Fibroblast of lung (primary cell): ENCODE results near the gene HIPK2. TPM values are rescaled to one million over a fixed set of nuclear protein-coding genes. Genes with fewer than 3 reads are reported as not detected.

Experiments
- DNase-seq, 2 donors: peaks; one replicate each; pipeline versions ENCODE4 v3.0.0 to v3.0.0-alpha.2; 2010; ENCODE audit warnings: low read depth in 2 of 2
- H2AFZ ChIP-seq: 2 replicates; pipeline ENCODE4 v1.5.1; 2012; ENCODE audit warnings: low read length, control low read depth, inconsistent platforms
- H3K27ac ChIP-seq: 2 replicates; pipeline ENCODE4 v1.5.1; 2011; ENCODE audit warnings: low read length, control low read depth; ENCODE audit not compliant: insufficient read depth
- H3K27me3 ChIP-seq: 2 replicates; pipeline ENCODE4 v1.5.1; 2011; ENCODE audit warnings: mild to moderate bottlenecking, low read length; ENCODE audit not compliant: control insufficient read depth, insufficient read depth
- H3K36me3 ChIP-seq: 2 replicates; pipeline ENCODE4 v1.5.1; 2011; ENCODE audit warnings: low read length; ENCODE audit not compliant: control insufficient read depth, insufficient read depth
- H3K4me1 ChIP-seq: 2 replicates; pipeline ENCODE4 v1.5.1; 2011; ENCODE audit warnings: low read length; ENCODE audit not compliant: control insufficient read depth, insufficient read depth; ENCODE audit errors: extremely low read depth
- H3K4me2 ChIP-seq: 2 replicates; pipeline ENCODE4 v1.5.1; 2011; ENCODE audit warnings: low read length, control low read depth; ENCODE audit not compliant: insufficient read depth; ENCODE audit errors: extremely low read depth
- H3K4me3 ChIP-seq, 4 experiments: fragments of 200-600 bp in 1 of 4; sonication (generic) in 1 of 4; replicated peaks in 1 of 4; 2 replicates each; pipeline ENCODE4 v1.5.1; 2011 to 2016; ENCODE audit warnings: low read length in 4 of 4, low read depth in 3 of 4, mild to moderate bottlenecking in 3 of 4, control low read depth in 2 of 4, inconsistent platforms in 1 of 4, mixed read lengths in 1 of 4; ENCODE audit not compliant: insufficient read depth in 1 of 4; ENCODE audit errors: control extremely low read depth in 1 of 4
- H3K79me2 ChIP-seq: 2 replicates; pipeline ENCODE4 v1.5.1; 2012; ENCODE audit warnings: mild to moderate bottlenecking, low read length, inconsistent platforms; ENCODE audit not compliant: control insufficient read depth, insufficient read depth
- H3K9ac ChIP-seq: 2 replicates; pipeline ENCODE4 v1.5.1; 2011; ENCODE audit warnings: mild to moderate bottlenecking, low read length, control low read depth; ENCODE audit not compliant: insufficient read depth
- H3K9me3 ChIP-seq: 2 replicates; pipeline ENCODE4 v1.5.1; 2012; ENCODE audit warnings: low read depth, low read length; ENCODE audit not compliant: control insufficient read depth, insufficient read depth
- H4K20me1 ChIP-seq: 2 replicates; pipeline ENCODE4 v1.5.1; 2011; ENCODE audit warnings: low read length; ENCODE audit not compliant: control insufficient read depth, insufficient read depth; ENCODE audit errors: extremely low read depth
- EZH2 ChIP-seq: IDR thresholded peaks from 2 replicates; pipeline ENCODE4 v1.5.1; 2012; ENCODE audit warnings: low read length, control low read depth, mild to moderate bottlenecking; ENCODE audit errors: missing control alignments
- polyA plus RNA-seq, 2 donors: library from polyadenylated mRNA; depleted of rRNA in 1 of 2; stranded (reverse) in 1 of 2; unstranded in 1 of 2; fragments of >200 nt; gene quantifications; 2 replicates each; pipeline ENCODE4 v1.2.1, GENCODE V29; 2011 to 2012; ENCODE audit warnings: missing spikeins in 1 of 2
- total RNA-seq: library from RNA; depleted of rRNA; stranded (reverse); fragments of >200 nt; gene quantifications from 2 replicates; pipeline ENCODE4 v1.2.1, GENCODE V29; 2014
- TF ChIP-seq, protein P1 (sequence below), 2 donors: IDR thresholded peaks in 1 of 2; conservative IDR thresholded peaks in 1 of 2; 1 replicate in 1 of 2; 2 replicates in 1 of 2; pipeline ENCODE4 v1.5.1; 2011 to 2012; ENCODE audit warnings: low read length in 2 of 2, control low read depth in 1 of 2, inconsistent platforms in 1 of 2, low read depth in 1 of 2, mild to moderate bottlenecking in 1 of 2

Gene HIPK2
- total and polyA plus RNA-seq, 2 donors (not counting 1 experiment from before 2014, with no cell fraction given): 10.1 to 11.1 TPM

DNA sequence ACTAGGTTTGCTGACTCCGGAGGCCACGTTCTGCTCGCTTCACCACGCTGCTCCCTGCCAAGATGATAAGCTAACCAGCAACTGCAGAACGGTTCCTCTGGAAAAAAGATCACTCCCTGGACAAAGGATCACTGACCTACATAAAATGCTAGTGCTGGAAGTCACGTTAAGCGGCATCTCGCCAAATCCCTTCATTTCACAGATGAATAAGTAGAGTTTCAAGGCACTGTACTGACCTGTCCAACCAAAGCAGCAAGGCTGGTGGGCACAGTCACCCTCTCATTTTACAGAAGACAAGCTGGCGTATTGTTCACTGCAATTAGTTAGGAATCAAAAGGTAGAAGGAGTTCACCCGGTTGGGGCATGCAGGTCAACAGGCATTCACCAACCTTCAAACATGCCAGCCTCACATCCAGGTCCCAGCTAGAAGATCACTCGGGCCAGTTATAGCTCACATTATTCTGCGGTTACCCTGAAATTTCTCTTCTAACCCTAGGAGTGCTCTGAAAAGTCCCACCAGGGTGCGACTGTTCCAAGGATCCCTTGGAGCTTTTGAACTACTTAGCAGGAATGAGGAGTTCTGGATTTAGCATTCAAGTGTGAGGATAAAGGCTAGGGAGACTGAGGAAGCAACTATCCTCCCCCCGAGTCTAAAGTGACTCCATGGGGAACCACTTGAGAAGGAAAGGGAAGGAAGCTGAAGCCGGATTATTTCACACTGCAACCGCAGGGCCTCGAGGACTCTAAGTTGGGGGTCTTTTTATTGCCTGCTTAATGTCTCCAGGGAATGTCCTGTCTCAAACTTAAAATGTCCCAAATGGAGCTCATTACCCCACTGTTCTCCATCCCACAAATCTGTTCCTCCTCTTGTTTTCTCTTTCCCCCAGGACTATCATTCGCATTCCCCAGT lies 32.8 kb downstream of the HIPK2 start:
- Histone ChIP-seq H3K4me1 (peaks cover 6% of the 10 kb centered on the region), H4K20me1 (peaks cover 1% of the 10 kb centered on the region)

DNA sequence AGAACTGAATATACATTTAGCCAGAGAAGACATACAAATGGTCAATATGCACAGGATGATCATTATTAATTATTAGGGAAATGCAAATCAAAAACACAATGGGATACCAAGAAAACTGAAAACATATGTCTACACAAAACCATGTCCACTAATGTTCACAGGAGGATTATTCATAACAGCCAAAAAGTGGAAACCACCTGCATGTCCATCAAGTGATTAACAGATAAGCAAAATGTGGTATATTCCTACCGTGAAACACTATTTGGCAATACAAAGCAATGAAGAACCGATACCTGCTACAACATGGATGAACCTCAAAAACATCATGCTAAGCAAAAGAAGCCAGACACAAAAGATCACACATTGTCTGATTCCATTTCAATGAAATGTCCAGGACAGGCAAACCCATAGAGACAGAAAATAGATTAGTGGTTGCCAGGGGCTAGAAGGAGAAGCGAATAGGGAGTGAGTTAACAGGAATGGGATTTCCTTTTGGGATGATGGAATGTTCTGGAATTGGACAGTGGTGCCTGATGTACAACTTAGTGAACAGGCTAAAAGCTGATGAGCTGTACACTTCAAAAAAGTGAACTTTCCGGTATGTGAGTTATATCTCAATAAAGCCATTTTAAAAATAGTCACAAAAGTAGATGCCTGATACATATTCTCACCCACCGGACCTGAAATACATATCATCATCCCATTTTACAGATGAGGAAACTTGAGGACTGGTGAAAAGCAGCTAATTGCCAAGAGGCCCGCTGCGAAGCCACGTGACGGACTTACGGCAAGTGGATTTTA lies 33.6 kb downstream of the HIPK2 start:
- Histone ChIP-seq H3K27ac (no peak overlapping the region), H3K36me3 (no peaks in the 10 kb centered on the region), H3K4me3 (no peak overlapping the region), H3K4me1 (peaks cover 6% of the 10 kb centered on the region), H3K27me3 (no peaks in the 10 kb centered on the region), H3K9me3 (no peaks in the 10 kb centered on the region), H3K4me2 (no peak overlapping the region), H3K79me2 (peaks cover 78% of the 10 kb centered on the region), H2AFZ (no peak overlapping the region), H4K20me1 (peaks cover 1% of the 10 kb centered on the region), H3K9ac (no peak overlapping the region)
- peak in 1 of 2 donors; percentile 57 for DNase-seq
- TF ChIP-seq EZH2: no peak

More for the DNA sequence above, 32.8 kb downstream of the HIPK2 start:
- H2AFZ ChIP-seq: no peak overlapping the region
- no peaks in the 10 kb centered on the region for H3K9me3 ChIP-seq
- TF ChIP-seq, protein P1, sequence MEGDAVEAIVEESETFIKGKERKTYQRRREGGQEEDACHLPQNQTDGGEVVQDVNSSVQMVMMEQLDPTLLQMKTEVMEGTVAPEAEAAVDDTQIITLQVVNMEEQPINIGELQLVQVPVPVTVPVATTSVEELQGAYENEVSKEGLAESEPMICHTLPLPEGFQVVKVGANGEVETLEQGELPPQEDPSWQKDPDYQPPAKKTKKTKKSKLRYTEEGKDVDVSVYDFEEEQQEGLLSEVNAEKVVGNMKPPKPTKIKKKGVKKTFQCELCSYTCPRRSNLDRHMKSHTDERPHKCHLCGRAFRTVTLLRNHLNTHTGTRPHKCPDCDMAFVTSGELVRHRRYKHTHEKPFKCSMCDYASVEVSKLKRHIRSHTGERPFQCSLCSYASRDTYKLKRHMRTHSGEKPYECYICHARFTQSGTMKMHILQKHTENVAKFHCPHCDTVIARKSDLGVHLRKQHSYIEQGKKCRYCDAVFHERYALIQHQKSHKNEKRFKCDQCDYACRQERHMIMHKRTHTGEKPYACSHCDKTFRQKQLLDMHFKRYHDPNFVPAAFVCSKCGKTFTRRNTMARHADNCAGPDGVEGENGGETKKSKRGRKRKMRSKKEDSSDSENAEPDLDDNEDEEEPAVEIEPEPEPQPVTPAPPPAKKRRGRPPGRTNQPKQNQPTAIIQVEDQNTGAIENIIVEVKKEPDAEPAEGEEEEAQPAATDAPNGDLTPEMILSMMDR (conservative IDR thresholded peaks at IDR 0.05 in 1 of 2, IDR thresholded peaks at IDR 0.05 in 1 of 2; ENCODE audit: low read depth in 1 of 2, low read length in 2 of 2): no peak
- no peak for TF ChIP-seq EZH2
- no peak overlapping the region for H3K27ac ChIP-seq
- peaks cover 82% of the 10 kb centered on the region for H3K79me2 ChIP-seq
- H3K9ac ChIP-seq: no peak overlapping the region
- no peaks in the 10 kb centered on the region for H3K36me3 ChIP-seq
- H3K4me2 ChIP-seq: no peak overlapping the region
- no peaks in the 10 kb centered on the region for H3K27me3 ChIP-seq
- DNase-seq: no peak
- H3K4me3 ChIP-seq: no peak overlapping the region

DNA sequence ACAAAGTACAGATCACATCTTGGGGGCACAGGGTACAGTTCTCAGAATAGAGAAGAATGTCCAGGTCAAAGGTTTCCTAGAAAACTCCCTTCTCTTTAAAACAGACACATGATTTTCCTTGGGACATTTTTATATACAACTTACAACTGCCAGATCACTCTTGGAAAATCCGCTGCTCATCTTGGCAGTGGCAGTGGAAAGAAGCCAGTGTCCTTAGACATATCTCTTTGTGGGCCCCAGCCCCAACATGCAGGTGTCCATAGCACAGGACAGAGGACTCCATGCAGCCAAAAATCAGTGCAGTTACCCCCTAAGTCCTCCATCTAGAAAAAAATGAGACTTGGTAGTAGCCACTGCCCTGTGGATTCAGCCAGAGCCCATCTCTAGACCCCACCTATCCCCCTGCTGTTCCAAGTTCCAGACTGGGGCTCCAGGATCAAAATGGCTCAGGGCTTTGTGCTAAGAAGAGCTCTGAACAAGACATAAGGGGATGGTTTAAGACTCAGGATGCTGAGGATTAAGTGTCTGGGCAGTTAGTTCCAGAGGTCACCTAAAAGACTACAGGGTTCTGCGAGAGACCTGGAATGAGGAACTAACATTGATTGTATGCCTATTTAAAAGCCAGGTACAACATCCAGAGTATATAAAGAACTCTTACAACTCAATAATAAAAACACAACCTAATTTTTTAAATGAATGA lies 34.4 kb downstream of the HIPK2 start:
- Histone ChIP-seq H4K20me1 (peaks cover 1% of the 10 kb centered on the region), H3K4me3 (no peak overlapping the region), H3K36me3 (no peaks in the 10 kb centered on the region), H3K27me3 (no peaks in the 10 kb centered on the region), H3K4me2 (no peak overlapping the region), H3K4me1 (peaks cover 6% of the 10 kb centered on the region), H3K9me3 (no peaks in the 10 kb centered on the region), H3K79me2 (peaks cover 76% of the 10 kb centered on the region), H3K27ac (no peak overlapping the region), H3K9ac (no peak overlapping the region), H2AFZ (no peak overlapping the region)
- TF ChIP-seq, protein P1 (conservative IDR thresholded peaks at IDR 0.05 in 1 of 2, IDR thresholded peaks at IDR 0.05 in 1 of 2; ENCODE audit: low read depth in 1 of 2, low read length in 2 of 2): no peak
- no peak for DNase-seq
